NCI-H1694 (cell line): ENCODE measurements around the gene NRG2.

Experiments
- DNase-seq: peaks from one replicate; lab custom pipeline; 2025; lab: John Stamatoyannopoulos, UW

NRG2 gene

GRCh38 chr5:140042643-140043507 lies at the start of gene NRG2:
TSS of gene NRG2 (minus strand) at chr5:140043299.
- DNase-seq, result peak; percentile 49

- DNase-seq, result no peak
Measured at GRCh38 chr5:140090251-140090650, 47.2 kb upstream of the NRG2 start.

- DNase-seq, result no peak
Measured at GRCh38 chr5:140084541-140084940, 41.4 kb upstream of the NRG2 start.

GRCh38 chr5:140083650-140084049 lies 40.6 kb upstream of the NRG2 start:
- no peak for DNase-seq

- DNase-seq, result no peak
Measured at GRCh38 chr5:140083120-140083519, 40.0 kb upstream of the NRG2 start.

GRCh38 chr5:140076788-140077187 lies 33.7 kb upstream of the NRG2 start:
- DNase-seq, result no peak

- no peak for DNase-seq
Measured at GRCh38 chr5:140076142-140076541, 33.0 kb upstream of the NRG2 start.

- DNase-seq, result no peak
Measured at GRCh38 chr5:140075371-140075770, 32.3 kb upstream of the NRG2 start.

GRCh38 chr5:140073296-140073695 lies 30.2 kb upstream of the NRG2 start:
- peak; percentile 11 for DNase-seq

DNA sequence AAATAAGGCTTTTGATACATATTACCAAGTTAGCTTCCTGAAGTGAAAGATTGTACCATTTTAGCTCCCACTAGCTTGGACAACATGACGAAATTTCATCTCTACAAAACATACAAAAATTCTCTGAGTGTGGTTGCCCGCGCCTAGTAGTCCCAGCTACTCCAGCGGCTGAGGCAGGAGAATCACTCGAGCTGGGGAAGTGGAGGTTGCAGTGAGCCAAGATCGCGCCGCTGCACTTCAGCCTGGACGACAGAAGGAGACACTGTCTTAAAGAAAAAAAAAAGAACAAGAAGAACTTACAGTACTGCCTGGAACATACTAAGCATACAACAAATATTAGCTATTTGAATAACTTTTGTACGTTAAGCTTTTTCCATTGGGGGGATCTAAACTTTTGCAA lies 29.7 kb upstream of the NRG2 start:
- DNase-seq, result no peak

- no peak for DNase-seq
Measured at GRCh38 chr5:140060816-140061215, 17.7 kb upstream of the NRG2 start.

- no peak for DNase-seq
Measured at GRCh38 chr5:140058212-140058932, 15.3 kb upstream of the NRG2 start.

GRCh38 chr5:140056880-140057279 lies 13.8 kb upstream of the NRG2 start:
- no peak for DNase-seq

DNA sequence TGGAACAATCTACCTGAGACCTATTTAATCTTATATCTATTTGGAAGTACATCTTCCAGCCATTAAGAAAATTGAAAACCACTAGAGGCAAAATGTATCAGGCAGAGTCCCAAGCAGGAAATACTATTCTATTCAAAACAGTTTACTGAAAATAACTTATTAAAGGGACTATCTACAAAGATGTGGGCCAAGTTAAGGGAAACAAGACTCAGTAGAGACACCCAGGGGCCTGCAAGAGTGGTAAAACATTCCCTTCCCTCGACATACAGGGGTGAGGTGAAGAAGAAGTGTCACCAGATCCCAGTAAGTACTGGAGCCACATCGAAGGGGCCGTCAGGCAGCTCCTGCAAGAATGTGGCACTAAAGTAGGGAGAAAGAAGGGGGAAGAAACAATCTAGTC lies 12.1 kb upstream of the NRG2 start:
- no peak for DNase-seq

DNA sequence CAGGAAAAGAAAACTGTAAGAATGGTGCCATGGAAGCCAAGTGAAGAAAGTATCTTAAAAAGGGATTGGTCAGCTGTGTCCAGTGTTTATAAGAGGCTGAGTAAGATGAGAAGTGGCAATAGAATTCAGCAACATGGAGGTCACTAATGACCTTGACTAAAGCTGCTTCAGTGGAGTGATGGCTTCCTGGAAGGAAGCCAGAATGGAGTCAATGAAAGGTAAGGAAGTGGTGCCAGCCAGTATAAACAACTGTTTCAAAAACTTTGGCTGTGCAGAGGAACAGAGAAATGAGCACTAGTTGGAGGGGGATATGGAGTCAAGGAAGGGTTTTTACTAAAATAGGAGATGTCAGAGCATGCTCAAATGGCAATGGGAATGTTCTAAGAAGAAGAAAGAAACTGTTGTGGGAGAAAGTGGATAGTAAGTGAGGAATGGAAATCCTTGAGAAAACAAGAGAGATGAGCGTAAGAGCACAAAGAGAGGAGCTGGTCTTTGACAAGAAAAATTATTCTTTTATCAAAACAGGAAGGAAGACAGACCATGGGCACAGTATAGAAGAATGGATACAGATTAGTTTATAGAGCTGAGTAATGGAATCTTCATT lies 11.1 kb upstream of the NRG2 start:
- no peak for DNase-seq

- DNase-seq, result no peak
Measured at GRCh38 chr5:140051950-140052349, 8.9 kb upstream of the NRG2 start.

- DNase-seq, result no peak
Measured at GRCh38 chr5:140049713-140050112, 6.6 kb upstream of the NRG2 start.

- no peak for DNase-seq
Measured at GRCh38 chr5:140049205-140049604, 6.1 kb upstream of the NRG2 start.

DNA sequence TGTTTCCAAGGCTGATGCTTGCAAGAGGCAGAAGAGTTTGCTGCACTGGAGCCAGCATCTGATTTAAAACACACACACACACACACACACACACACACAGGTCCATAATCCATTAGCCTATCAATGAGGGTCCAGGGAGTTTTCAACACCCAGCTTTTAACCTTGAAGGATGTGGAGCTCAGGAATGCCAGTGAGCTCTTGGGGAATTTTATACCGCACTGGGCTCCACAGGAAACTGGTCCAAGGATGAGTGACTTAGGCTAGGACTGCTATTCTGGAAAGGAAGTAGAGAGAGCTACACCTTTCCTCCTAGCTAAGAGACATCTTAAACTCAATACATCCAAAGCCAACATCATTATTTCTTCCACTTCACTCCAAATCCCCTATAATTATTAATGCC lies 942 bp upstream of the NRG2 start:
- no peak for DNase-seq

GRCh38 chr5:140043508-140043872 lies 391 bp upstream of the NRG2 start:
- no peak for DNase-seq

DNA sequence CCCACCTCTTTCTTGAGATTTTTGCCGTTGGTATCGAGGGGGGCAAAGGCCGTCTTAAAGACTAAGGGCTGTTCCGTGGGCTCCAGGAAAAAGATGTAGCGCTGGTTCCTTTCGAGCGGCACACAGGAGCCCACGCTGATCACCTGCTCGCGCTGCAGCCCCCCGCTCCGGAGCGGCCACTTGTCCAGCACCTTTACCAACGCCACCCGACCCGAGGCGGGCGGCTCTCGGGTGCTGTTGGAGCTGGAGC lies 781 bp downstream of the NRG2 start:
- DNase-seq, result no peak

- peak; percentile 38 for DNase-seq
Measured at GRCh38 chr5:140041492-140042392, 1.4 kb downstream of the NRG2 start.
